GM12874 (cell line): ENCODE data around the gene DYNLT3.
A peak's percentile ranks its signal among the peaks of the same experiment; 100 is the strongest.

ENCODE experiments used
- TF ChIP-seq, protein P1 (sequence below): IDR thresholded peaks from 2 replicates; pipeline ENCODE4 v1.5.1; 2011; ENCODE audit warnings: low read depth, mild to moderate bottlenecking, control low read depth, low read length, moderate library complexity; ENCODE audit not compliant: insufficient read depth

The DYNLT3 gene

DNA sequence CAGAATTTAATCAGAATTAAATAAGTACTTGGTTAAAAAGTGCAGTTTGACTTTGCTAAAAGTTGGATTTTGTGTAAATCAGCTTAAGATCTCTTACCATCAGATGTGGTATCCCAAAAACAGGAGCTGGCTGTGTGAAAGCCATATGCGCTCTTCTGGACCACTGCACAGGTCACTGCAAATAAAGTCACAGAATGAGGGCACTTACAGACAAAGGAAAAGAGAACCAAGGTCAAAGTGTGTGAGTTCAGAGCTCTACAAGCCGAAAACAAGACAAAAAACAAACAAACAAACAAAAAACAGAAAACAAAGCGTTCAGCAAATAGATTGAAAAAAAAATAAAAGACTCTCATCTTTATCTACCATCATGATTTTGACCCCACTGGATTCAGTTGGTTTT, 6.4 kb downstream of the DYNLT3 start:
- TF ChIP-seq, protein P1, sequence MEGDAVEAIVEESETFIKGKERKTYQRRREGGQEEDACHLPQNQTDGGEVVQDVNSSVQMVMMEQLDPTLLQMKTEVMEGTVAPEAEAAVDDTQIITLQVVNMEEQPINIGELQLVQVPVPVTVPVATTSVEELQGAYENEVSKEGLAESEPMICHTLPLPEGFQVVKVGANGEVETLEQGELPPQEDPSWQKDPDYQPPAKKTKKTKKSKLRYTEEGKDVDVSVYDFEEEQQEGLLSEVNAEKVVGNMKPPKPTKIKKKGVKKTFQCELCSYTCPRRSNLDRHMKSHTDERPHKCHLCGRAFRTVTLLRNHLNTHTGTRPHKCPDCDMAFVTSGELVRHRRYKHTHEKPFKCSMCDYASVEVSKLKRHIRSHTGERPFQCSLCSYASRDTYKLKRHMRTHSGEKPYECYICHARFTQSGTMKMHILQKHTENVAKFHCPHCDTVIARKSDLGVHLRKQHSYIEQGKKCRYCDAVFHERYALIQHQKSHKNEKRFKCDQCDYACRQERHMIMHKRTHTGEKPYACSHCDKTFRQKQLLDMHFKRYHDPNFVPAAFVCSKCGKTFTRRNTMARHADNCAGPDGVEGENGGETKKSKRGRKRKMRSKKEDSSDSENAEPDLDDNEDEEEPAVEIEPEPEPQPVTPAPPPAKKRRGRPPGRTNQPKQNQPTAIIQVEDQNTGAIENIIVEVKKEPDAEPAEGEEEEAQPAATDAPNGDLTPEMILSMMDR: no peak

DNA sequence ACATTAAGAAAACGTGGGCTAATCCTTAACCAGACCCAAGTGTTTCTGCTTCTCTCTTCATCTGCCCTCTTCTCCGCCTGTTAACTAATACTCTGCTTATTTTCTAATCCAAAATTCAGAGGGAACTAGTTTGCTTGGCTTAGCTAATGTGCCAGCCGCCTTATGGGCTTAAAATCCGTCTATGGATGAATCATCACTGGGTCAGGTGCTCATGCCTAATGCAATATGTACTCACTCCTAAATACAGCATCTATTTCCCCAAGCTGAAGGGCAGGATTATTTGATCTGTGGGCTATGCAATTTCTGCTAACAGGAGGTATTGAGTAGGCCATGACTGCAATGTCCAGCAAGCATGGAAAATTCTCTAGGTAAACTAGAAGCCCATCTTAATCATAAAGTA, 12.4 kb downstream of the DYNLT3 start:
- TF ChIP-seq, protein P1: no peak

DNA sequence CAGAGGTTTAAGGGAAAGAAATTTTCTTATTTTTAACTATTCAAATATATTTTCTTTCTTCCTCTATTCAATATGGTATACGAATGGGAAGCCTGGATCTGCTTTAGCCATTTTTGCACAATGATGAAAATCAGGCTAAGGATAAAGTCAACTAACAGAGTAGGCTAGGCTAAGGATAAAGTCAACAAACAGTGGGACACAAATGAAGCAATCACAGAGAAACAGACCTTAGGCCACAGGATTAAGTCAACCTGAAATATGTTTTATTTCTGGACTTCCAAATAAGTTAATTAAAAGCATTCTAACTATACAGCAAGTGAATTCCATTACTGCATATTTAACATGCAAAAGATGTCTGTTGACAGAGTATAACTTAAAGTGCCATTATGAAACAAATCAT, 17.0 kb downstream of the DYNLT3 start:
- TF ChIP-seq, protein P1: no peak

DNA sequence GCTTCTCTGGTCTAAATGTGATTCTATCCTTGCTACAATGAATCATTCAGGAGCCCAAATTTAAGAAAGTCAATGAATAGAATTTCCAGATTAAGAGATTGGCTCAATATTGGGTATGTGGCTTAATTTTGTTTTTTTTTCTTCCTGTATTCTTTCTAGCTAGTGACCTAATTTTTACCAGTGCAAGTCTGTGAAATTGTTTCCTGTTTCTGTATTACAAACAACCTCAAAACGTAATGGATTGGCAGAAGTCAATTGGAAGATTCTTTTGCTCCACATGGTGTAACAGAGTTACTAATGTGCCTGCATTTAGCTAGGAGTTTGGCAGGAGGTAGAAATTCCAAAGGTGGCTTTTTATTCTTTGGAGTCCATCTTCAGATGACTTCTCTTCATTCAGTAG, 17.6 kb downstream of the DYNLT3 start:
- TF ChIP-seq, protein P1: no peak

DNA sequence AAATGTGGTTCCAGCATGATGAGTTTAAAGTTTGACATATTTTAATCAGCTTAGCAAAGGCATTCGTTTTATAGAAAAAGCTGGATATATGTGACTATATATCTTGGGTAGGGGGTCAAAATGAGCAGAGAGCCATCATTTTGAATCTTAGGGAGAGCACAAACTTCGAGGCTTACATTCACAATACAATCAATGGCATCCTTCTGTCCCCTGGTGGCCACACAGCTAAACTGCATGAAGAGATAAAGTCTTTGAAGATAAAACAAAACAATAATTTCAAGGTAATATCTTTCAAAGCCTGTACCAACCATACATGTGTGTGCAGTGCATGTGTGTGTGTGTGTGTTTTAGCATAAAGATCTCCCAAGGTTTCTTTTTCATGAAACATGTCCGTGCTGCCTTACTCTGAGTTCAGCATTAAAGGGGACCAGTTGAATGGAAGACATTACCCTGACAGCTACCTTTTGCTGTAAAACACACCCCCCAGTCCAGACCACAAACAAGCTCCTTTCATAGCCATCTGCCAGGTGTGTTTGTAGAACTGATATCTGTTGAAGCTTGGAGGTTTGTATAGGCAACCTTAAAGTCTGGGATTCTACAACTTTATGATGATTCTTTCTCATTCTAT, 22.0 kb downstream of the DYNLT3 start:
- TF ChIP-seq, protein P1: peak; percentile 66

DNA sequence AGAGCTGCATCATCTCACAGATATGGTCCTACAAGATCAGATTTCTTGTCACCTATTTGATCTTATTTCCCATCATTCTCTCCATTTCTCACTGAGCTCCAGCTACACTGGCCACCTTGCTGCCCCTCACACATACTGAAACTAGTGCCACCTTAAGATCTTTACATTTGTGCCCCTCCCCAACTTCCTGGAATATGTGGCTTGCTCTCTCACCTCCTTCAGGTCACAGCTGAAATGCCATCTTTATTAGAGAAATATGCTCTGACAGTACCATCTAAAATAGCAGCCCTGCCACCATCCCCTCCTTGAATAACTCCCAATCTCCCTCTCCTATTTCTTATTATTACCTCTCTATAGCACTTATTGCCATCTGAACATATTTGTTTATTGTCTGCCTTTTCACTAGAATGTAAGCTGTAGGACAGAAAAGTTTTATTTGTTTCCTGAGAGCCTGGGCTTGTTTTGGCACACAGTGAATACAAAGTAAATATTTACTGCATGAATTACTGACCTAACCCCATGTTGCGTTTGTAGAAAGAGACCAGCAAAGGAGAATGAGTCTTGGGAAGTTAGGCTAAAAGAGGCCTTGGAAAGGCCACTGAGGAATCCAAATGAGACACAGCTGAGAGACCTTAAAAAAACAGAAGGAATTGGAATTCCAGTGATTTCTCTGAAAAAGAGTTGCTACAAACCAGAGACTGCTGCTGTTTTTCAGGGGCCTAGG, 22.7 kb downstream of the DYNLT3 start:
- TF ChIP-seq, protein P1: no peak

DNA sequence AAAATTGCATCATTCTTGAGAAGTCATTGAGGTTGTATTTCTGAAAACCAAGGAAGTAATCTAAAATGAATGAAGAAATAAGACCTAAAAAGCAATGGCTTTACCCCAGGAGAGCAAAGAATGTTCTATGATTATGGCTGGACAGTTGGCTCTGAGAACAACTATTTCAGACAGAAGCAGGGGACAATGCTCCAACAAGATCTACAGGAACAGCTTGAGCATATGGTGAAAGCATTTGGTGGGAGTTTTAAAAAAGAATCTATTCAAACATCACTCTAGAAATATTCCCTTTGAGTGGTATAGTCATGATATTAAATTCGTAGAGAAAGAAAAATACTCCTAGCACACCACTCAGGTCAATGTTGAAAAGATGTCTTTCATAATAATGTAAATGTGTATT, 26.7 kb downstream of the DYNLT3 start:
- TF ChIP-seq, protein P1: no peak
